HUES64 (cell line): ENCODE results near the gene ACBD6.

ENCODE experiments used
- H3K27ac ChIP-seq: 2 replicates; pipeline ENCODE4 v1.7.0; 2013; ENCODE audit warnings: low read depth, low read length, inconsistent platforms
- H3K27me3 ChIP-seq: 2 replicates; pipeline ENCODE4 v1.6.1; 2013; ENCODE audit warnings: mild to moderate bottlenecking, low read length; ENCODE audit not compliant: insufficient read depth
- H3K36me3 ChIP-seq: 2 replicates; pipeline ENCODE4 v1.6.1; 2013; ENCODE audit warnings: mild to moderate bottlenecking, low read length; ENCODE audit not compliant: insufficient read depth
- H3K4me1 ChIP-seq: 2 replicates; pipeline ENCODE4 v1.6.1; 2013; ENCODE audit warnings: mild to moderate bottlenecking, low read length, moderate library complexity; ENCODE audit not compliant: insufficient read depth
- H3K4me3 ChIP-seq: 2 replicates; pipeline ENCODE4 v1.5.1; 2013; ENCODE audit warnings: mild to moderate bottlenecking, low read length, moderate library complexity
- H3K9ac ChIP-seq: 2 replicates; pipeline ENCODE4 v1.6.1; 2013; ENCODE audit warnings: mild to moderate bottlenecking, low read depth, low read length
- H3K9me3 ChIP-seq: 2 replicates; pipeline ENCODE4 v1.6.1; 2013; ENCODE audit warnings: low read depth, low read length; ENCODE audit not compliant: insufficient read depth
- WGBS: fragments of 150-250, 120-280 bp; methylation state at CpG from one replicate; pipeline ENCODE4 v1.1.7; 2013; ENCODE audit warnings: missing lambda C conversion rate; 5-methylcytosine and 5-hydroxymethylcytosine counted together

Gene ACBD6

GRCh38 chr1:180269645-180270529 is 232.5 kb downstream of the ACBD6 start:
- Histone ChIP-seq H3K27me3 (no peaks in the 10 kb centered on the region), H3K4me1 (peaks cover 41% of the 10 kb centered on the region), H3K27ac (peak overlapping the region; percentile 64; the same call in 1 of the 2 replicates), H3K9me3 (no peaks in the 10 kb centered on the region), H3K9ac (no peak overlapping the region), H3K36me3 (peaks cover under 1% of the 10 kb centered on the region), H3K4me3 (no peak overlapping the region)
- WGBS = 62% methylated on average over 14 of the region's 14 CpGs

GRCh38 chr1:180268556-180269075 is 233.8 kb downstream of the ACBD6 start:
- 32% methylated on average over 8 of the region's 9 CpGs for WGBS
- 0 out of 2 replicates have a peak overlapping the region, but pooled peaks have one; percentile 8 for H3K27ac ChIP-seq

GRCh38 chr1:180267761-180268555 is 234.4 kb downstream of the ACBD6 start:
- WGBS = 94% methylated on average over 5 of the region's 5 CpGs
- H3K27me3 ChIP-seq = no peaks in the 10 kb centered on the region
- no peaks in the 10 kb centered on the region for H3K36me3 ChIP-seq
- H3K4me3 ChIP-seq = no peak overlapping the region
- no peak overlapping the region for H3K27ac ChIP-seq
- H3K9me3 ChIP-seq = no peaks in the 10 kb centered on the region
- H3K9ac ChIP-seq = no peak overlapping the region
- H3K4me1 ChIP-seq = peaks cover 41% of the 10 kb centered on the region

More at GRCh38 chr1:180268556-180269075, 233.8 kb downstream of the ACBD6 start:
- no peak overlapping the region for H3K9ac ChIP-seq
- H3K36me3 ChIP-seq = no peaks in the 10 kb centered on the region
- H3K4me1 ChIP-seq = peaks cover 41% of the 10 kb centered on the region
- H3K4me3 ChIP-seq = no peak overlapping the region
- H3K9me3 ChIP-seq = no peaks in the 10 kb centered on the region
- no peaks in the 10 kb centered on the region for H3K27me3 ChIP-seq

- no peaks in the 10 kb centered on the region for H3K9me3 ChIP-seq
- no peak overlapping the region for H3K9ac ChIP-seq
- no peaks in the 10 kb centered on the region for H3K27me3 ChIP-seq
- H3K36me3 ChIP-seq = no peaks in the 10 kb centered on the region
- no peak overlapping the region for H3K27ac ChIP-seq
- 93% methylated on average over 12 of the region's 12 CpGs for WGBS
- peaks cover 41% of the 10 kb centered on the region for H3K4me1 ChIP-seq
- H3K4me3 ChIP-seq = no peak overlapping the region
These were observed 235.2 kb downstream of the ACBD6 start for GRCh38 chr1:180267211-180267561.

GRCh38 chr1:180266275-180267210 is 235.8 kb downstream of the ACBD6 start:
- H3K36me3 ChIP-seq = no peaks in the 10 kb centered on the region
- H3K4me1 ChIP-seq = peaks cover 36% of the 10 kb centered on the region
- no peak overlapping the region for H3K9ac ChIP-seq
- no peak overlapping the region for H3K4me3 ChIP-seq
- H3K27me3 ChIP-seq = no peaks in the 10 kb centered on the region
- H3K9me3 ChIP-seq = no peaks in the 10 kb centered on the region
- H3K27ac ChIP-seq = no peak overlapping the region
- WGBS = 88% methylated on average over 28 of the region's 28 CpGs

- H3K9ac ChIP-seq = no peak overlapping the region
- WGBS = 90% methylated on average over 4 of the region's 4 CpGs
- H3K9me3 ChIP-seq = no peaks in the 10 kb centered on the region
- H3K4me3 ChIP-seq = no peak overlapping the region
- no peak overlapping the region for H3K27ac ChIP-seq
- no peaks in the 10 kb centered on the region for H3K36me3 ChIP-seq
- peaks cover 30% of the 10 kb centered on the region for H3K4me1 ChIP-seq
- H3K27me3 ChIP-seq = no peaks in the 10 kb centered on the region
These were observed 236.5 kb downstream of the ACBD6 start for GRCh38 chr1:180265871-180266270.

- H3K36me3 ChIP-seq = no peaks in the 10 kb centered on the region
- H3K27ac ChIP-seq = no peak overlapping the region
- WGBS = 89% methylated on average over 9 of the region's 9 CpGs
These were observed 237.2 kb downstream of the ACBD6 start for GRCh38 chr1:180265201-180265600.

GRCh38 chr1:180264595-180264994 is 237.8 kb downstream of the ACBD6 start:
- Histone ChIP-seq H3K9ac (no peak overlapping the region), H3K27me3 (no peaks in the 10 kb centered on the region), H3K36me3 (no peaks in the 10 kb centered on the region), H3K4me1 (peaks cover 22% of the 10 kb centered on the region), H3K4me3 (no peak overlapping the region), H3K27ac (no peak overlapping the region), H3K9me3 (no peaks in the 10 kb centered on the region)
- 73% methylated on average over 2 of the region's 2 CpGs for WGBS

More at GRCh38 chr1:180265201-180265600, 237.2 kb downstream of the ACBD6 start:
- Histone ChIP-seq H3K9ac (0 out of 2 replicates have a peak overlapping the region, but pooled peaks have one; percentile 6), H3K27me3 (no peaks in the 10 kb centered on the region), H3K4me1 (peaks cover 23% of the 10 kb centered on the region), H3K4me3 (no peak overlapping the region), H3K9me3 (no peaks in the 10 kb centered on the region)

- Histone ChIP-seq H3K27ac (no peak overlapping the region), H3K36me3 (no peaks in the 10 kb centered on the region), H3K9me3 (no peaks in the 10 kb centered on the region), H3K4me3 (no peak overlapping the region), H3K27me3 (no peaks in the 10 kb centered on the region), H3K4me1 (peaks cover 5% of the 10 kb centered on the region; the same call in 1 of the 2 replicates), H3K9ac (no peak overlapping the region)
- WGBS = 95% methylated on average over 12 of the region's 12 CpGs
These were observed 239.5 kb downstream of the ACBD6 start for GRCh38 chr1:180262628-180263488.
